HG02981 (cell line): ENCODE results near the gene KAT7.
"Not testable (repeated sequence)": the region's sequence is repeated elsewhere in the genome, so short reads cannot be mapped to it uniquely, and the experiment has no call there.

Experiments used
- ATAC-seq: cut with Tn5 transposase; IDR thresholded peaks from one replicate; pipeline ENCODE4 v1.9.1; 2021; ENCODE audit warnings: mild to moderate bottlenecking, moderate library complexity; ENCODE audit not compliant: unreplicated experiment

Gene KAT7

DNA sequence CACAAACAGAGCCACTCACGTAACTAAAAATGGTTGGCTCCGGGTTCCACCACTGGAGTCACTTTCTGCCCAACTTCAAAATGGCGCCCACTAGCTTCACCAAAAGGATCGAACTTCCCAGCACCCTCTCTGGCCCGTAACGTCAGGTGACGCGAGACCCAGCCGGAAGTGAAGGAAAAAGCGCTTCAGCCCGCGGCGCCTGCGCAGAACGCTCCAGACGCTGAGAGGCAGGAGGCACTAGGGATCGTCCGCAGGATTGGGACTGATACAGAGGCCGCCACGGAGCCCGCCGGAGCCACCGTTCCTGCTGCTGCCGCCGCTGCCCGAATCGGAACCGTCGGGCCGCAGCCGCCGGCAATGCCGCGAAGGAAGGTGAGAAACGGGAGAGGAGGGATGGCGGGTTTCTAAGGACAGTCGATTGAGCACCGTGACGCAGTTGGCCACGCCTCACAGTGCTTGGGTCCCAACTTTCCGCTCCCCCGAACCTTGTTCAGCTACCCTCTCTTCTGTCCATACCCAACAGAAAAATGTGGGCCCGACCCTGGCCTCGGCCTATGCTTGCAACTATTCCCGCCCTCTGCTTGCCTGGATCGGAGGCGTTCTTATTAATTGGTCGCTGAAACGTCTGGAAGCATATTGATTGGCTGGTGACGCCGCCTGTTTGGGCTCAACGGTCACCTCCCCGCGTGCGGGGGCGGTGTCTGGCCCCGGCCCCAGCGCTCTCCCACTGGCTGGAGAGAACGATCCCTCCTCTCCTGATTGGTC, at the start of gene KAT7:
Gene KAT7, plus strand, starts transcription at position 204 of the 765 bp plus-strand sequence. Its CDS starts 154 bp downstream, at position 358.
- peak; percentile 90 for ATAC-seq

DNA sequence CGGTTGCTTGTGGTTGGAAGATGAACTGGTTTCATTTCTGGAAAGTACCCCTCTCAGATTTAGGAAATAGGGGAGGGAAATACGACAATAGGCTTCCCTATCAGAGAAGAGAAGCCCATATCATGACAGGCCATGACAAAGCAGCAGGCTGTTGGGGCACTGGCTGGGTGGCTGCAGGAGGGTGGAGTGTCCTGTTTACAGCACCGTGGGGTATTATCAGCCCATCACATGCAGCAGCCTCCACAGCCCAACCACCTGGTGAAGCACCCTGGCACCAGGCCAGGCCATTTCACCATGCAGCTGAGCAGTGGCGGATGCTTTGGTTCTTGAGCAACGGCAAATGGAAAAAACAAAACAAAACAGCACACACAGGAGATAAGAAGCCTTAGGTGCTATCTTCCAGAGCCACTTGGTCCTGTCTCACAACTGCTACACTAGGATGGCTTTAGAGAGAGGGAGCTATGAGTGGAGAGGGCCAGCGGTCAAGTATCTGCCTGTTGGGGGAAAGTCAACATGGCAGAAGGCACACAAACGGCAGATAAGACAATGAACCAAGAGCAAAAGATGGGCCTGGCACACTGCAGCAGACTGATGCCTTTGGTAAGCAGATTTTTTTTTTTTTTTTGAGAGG, 48.7 kb upstream of the KAT7 start:
- ATAC-seq, result no peak

DNA sequence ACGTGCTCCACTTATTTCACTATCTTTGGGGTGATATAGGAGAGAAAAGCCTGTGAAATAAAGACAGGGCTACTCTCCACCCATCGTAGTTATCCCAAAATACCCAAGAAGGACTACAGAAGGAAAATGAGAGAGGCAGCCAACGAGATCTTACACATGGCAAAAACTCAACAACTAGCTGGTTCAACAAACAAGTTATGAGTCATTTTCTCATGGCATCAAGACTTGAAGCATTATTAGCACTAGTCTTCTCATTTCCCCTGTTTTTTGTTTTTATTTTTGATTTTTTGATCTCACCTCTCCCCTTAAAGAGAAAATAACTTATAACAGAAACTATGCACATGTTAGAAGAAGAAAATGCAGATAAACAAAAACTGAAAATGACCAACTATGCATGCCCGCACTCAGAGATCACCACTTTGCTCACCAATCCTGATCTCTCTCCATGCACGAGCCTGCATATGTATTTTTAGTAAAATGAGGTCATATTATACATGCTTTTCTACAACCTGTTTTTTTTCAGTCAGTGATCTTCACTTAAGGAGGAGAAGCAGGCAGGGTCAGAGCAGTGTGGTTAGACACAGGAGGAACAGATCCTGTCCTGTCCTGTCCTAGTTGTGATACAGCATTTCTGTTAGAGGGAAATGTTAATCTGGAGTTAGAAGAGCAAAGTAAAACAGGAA, 47.3 kb upstream of the KAT7 start:
- ATAC-seq, result no peak

DNA sequence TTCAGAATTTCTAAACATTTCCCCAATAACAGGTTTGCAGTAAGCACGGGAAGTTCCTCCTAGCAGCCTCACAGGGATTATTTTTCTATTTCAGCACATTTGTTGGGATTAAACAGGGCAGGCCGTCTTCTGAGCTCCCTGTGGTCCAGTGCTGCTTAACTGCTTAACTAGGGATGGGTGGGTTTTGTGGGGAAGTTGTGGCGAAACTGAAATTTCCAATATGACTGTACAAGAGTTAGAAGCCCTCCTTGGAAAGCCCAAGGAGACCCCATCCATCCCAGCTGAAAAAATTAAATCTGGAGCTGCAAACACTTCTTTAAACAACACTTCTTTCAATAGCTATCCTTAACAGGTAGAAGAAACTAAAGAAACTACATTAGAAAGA, 46.8 kb upstream of the KAT7 start:
- no peak for ATAC-seq

GRCh38 chr17:49742166-49742638, 46.3 kb upstream of the KAT7 start:
- ATAC-seq, result no peak

- ATAC-seq, result no peak
Observed at GRCh38 chr17:49745175-49746139, 43.0 kb upstream of the KAT7 start.

DNA sequence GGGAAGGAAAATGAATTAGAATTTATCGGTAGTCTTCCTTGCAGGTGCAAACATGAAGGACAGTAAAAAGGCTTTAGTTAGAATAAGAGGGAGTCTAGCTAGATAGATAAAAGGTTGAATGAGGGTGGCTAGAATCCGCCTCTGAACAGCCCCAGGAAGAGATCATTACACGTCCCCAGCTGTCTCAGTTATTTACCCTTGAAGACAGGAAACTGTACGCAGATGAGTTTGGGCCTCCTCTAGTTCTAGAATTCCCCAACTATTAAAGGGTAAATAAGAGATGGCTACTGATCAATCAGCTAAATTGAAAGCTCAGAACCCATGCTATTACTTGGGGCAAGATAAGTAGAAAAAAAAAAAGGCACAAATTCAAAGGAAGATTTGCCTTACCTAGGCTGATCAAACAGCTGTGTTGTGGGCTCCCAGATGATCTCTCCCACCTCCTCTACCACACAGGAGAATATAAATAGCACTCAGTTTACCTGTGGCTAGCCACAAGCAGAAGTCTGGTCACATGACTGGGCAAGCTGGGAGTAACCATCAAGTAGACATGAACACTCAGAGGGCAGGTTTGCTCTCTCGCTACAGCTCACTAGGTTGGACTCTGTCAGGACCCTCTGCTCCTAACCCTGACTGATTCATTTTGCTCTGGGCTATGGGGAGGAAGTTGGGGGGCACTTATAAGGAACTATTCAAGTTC, 41.5 kb upstream of the KAT7 start:
- peak; percentile 37 for ATAC-seq

GRCh38 chr17:49747632-49748031, 40.8 kb upstream of the KAT7 start:
- no peak for ATAC-seq

DNA sequence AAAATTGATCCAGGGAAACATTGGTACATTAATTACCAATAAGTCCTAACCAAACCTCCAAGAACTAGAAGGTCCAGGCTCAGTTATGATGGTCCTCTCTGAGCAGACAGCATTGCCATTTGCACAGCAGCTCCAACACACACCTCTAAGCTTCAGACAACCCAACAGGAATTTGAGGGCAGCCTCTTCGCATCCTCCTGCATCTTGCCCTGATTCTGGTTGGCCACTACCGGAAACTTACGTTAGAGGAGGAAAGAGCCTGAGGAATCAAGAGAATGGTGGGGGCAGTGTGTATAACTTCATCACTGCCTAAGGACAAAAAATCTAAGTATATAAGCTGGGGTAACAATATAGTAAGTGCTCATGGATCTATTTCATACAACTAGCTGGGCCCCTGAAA, 40.3 kb upstream of the KAT7 start:
- no peak for ATAC-seq

GRCh38 chr17:49748791-49749190, 39.7 kb upstream of the KAT7 start:
- ATAC-seq, result peak; percentile 87

DNA sequence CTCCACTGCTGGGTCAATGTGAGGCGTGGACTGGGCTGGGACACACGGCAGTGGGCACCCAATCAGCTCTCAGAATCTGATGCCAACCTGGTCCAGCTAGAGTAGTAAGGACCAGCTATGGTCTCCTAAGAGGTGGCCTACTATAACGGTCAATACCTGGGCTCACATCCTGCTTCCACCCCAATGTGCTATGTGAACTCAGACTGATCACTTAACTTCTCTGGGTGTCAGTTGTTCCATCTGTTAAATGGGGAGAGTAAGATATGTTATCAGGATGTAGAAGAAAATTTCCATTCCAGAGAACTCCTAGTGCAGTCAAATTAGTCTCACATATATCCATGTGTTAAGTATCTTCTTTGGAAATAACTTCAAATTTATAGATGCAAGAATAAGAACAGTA, 38.8 kb upstream of the KAT7 start:
- no peak for ATAC-seq

GRCh38 chr17:49752508-49752907, 36.0 kb upstream of the KAT7 start:
- no peak for ATAC-seq

DNA sequence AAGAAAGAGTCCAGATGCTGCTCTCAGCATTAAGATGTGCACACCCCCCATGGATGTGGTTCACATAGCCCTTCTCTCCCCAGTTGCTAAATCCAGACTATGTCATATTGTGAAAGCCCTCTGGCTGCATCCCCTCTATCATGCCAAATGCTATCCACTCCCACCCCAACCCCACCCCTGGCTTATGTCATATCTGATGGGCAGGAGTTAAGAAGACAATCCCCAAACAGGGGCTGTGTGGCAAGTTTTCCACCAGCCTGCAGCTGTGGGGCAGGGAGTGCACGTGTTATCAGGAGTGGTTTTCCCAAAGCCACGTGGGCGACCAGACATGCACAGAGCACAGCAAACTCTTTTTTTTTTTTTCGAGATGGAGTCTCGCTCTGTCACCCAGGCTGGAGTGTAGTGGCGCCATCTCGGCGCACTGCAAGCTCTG, 34.5 kb upstream of the KAT7 start:
- ATAC-seq, result no peak

GRCh38 chr17:49755663-49756283, 32.7 kb upstream of the KAT7 start:
- ATAC-seq, result no peak

DNA sequence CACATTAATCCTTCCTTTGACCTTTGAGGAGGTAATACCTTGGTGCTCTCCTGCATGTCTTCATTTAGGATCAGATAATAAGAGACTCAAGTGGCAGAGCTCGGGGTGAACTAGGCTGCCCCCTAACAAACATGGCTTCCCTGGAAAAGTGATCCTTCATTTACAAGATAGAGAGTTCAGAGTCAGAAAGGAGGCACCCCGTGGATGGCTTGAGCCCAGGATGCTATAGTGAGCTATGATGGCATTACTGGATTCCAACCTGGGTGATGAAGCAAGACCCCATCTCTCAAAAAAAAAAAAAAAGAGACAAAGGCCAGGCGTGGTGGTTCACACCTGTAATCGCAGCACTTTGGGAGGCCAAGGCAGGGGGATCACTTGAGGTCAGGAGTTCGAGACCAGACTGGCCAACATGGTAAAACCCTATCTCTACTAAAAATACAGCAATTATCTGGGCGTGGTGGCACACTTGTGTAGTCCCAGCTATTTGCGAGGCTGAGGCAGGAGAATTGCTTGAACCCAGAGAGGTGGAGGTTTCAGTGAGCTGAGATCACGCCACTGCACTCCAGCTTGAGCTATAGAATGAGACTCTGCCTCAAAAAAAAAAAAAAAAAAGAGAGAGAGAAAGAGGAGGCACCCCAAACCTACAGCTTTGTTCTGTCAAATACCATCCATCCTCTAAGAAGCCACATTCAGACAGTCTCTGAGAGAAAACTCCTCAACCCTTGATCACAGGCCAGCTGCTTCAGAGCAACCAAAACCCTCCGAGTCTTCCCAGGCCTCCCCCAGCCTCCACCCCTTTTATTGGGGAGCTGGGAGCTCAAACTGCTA, 31.9 kb upstream of the KAT7 start:
- ATAC-seq, result no peak

GRCh38 chr17:49757151-49757777, 31.2 kb upstream of the KAT7 start:
- no peak for ATAC-seq

- ATAC-seq, result not testable (repeated sequence)
Observed at GRCh38 chr17:49758464-49759010, 29.9 kb upstream of the KAT7 start.

DNA sequence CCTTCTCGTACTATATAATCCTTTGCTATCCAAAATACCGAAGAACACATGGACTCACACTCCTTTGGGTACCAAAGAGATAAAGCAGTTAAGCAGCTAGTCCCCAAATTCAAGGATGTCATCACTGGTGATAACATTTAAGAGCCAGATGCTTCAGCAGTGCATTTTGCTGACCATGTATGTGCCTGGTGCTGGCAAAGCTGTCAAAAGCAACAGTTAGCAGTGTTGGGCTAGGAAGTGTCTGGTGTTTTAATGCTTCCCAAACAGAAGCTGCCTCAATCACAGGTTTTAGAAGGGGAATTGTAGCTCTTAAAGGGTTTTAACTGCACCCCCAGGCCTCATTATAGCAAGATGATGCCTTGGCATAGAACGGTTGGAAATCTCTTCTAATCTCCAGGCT, 29.3 kb upstream of the KAT7 start:
- no peak for ATAC-seq
